GM19455 (cell line): ENCODE measurements around the gene PRR12.

ENCODE experiments used
- ATAC-seq: cut with Tn5 transposase; IDR thresholded peaks from one replicate; pipeline ENCODE4 v1.9.1; 2021; ENCODE audit not compliant: unreplicated experiment

Gene PRR12

DNA sequence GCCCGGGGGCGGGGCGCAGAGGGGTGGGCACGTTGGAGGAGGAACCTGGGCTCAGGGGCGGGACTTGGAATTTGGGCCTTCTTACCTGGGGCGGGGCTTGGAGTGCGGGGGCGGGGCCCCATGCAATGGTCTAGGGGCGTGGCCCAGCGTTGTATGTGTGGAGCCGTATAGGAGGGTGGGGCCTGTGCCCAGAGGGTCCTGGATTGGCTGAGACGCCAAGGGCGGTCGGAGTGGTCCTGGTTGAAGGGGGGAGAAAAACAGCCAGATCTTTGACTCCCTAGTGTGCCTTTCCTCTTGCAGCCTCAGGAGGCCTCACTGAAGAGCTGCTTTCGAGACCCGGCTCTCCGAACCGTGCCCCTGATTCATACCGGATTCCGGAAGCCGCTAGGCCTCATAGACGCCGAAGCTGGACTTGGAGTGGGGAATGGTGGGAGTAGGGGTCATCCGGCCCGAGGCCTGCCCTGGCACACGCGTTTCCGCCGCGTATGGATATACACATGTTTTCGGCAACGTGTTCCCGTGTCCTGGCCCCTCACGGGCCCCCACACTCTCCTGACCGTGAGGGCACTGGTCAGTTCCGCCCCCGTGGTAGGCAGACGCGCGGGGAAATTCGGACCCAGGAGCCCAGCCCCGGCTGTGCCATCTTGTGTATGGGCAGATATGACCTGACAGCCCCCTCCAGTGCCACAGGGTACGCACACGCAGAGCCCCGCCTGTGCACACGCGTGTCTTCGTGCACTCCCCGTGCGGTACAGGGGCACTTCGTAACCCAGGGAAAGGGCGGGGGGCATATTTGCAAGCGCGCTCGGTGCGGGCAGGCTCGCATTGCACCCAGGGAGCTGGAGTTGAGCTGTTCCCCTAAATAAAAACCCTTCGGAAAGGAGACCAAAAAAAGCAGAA lies 661 bp upstream of the PRR12 start:
- ATAC-seq: peak; percentile 56

DNA sequence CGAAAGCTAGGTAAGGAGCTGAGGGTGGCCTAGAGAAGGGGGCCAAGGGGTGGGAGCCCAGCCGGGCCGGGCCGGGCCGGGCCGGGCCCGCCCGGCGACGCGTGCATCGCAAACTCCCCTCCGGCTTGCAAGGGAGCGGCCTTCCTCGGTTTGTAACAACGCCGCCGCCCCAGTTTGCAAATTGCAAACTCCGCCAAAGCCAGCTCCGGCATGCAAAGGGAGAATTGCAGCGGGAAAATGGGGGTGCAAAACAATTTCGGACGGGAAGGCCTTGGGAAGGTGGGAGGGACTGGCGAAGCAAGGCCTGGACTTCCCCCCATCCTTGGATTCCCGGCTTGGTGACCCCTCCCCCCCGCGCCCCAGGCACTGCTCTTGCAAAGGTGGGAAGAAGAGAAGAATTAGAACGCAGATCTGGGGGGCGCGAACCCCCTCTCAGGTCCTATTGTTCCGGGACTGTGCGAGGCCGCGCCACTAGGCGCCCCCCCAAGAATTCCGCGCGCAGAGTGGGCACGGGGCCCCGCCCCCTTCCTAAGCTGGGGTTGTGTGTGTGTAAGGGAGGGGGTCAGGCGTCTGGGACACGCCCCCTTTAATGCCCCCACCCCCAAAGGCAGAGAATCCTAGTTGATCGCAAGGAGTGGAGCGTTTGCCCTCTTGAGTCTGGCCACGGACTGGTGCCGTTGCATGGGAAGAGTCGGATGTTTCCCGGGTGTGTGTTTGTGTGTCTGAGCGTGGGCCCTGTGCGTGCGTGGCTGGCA lies 926 bp downstream of the PRR12 start:
- no peak for ATAC-seq

DNA sequence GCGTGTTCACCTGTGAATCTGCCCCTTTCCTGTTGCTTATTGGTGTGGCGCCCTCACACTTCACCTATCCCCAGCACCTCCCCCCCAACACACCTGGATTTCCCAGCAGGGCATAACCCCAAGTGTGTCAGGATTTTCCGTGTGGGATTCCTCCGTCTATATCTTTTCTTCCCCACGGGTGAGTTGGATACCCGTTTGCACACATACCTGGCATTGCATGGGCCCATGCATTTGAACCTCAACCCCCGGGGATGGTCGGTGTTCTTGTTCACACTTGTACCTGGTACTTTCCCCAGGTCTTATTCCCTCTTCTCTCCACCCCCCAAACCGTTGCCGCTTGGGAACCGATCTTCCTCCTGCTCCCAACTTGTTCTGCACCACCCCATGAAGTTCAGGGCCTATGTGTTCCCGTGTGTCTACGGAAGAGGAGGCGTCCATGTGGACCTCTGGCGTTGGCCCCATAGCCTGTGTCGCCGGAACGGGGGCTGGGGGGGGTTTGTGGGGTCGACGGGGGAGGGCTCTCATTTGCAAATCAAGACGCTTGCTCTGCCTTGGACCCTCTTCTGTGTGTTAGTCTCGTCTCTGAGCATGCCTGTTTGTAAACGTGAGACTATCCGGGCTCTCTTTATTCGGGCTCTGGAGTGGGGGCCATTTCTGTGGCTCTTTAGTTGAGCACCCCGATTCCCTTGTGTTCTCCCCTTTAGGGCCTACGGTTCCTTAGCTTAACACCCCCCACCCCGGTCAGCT lies 1.7 kb downstream of the PRR12 start:
- ATAC-seq: no peak

DNA sequence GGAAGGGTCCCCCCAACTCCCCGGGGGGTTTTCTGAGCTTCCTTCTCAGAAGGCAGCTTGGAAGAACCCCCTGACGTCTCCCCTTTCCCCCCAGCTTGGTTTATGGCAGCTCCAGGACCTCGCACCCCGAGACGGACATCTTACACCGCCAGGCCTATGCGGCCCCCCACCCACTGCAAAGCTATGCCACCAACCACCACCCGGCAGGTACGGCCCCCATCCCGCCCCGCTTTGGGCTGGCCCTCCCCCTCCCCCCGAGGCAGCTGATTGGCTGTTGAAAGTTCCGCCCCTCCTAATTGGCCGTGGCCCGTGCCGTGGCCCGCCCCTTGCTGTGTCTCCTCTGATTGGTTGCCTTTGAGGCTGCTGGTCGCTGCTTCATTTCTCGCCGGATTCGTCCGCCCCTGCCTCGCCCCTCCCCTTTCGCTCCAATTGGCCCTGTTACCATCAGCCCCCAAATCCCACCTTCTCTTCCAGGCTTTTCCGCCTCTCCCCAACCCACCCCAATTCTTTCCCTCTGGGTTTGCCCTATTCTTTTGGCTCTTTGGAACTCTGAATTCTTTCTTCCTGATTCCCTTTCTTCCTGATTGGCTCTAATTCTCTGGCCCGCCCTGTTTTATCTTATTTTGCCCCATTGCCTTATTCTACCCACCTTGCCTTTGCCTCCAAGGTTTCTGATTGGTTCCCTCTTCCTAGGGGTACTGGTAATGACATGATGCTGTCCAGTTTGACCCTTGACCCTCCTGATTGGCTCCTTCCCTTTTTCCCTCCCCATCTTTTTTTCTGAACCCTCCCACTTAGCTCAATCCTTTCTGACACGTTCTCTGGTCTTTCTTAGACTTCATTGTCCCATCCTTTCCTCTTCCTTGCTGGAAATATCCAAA lies 2.5 kb downstream of the PRR12 start:
- peak; percentile 45 for ATAC-seq

DNA sequence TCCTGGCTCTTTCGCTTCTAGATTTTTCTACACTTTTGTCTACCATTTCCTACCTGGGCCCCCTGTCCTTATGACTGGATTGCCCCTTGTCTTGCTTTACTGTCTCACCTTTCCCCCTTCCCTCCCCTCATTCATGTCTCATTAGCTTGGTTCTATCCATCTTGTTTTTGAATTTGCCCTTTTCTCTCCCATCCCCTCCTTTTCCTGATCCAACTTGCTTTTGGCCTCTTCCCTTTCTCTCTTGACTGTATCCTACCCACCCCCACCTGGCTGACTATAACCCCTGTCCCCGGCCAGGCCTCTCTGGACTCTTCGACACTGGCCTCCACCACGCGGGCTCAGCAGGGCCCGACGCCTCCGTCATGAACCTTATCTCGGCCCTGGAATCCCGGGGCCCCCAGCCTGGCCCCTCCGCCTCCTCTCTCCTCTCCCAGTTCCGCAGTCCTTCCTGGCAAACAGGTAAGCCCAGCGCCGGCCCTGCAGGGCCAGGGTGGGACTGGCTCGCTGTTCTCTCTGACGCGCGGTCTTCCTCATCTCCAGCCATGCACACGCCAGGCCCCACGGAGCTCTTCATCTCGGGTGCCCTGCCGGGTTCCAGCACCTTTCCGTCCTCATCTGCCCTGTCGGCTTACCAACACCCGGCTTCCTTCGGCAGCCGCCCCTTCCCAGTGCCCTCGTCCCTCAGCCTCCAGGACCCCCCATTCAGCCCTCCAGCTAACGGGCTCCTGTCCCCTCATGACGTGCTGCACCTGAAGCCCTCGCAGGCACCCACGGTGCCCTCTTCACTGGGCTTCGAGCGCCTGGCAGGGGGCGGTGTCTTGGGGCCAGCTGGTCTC lies 3.4 kb downstream of the PRR12 start:
- no peak for ATAC-seq

DNA sequence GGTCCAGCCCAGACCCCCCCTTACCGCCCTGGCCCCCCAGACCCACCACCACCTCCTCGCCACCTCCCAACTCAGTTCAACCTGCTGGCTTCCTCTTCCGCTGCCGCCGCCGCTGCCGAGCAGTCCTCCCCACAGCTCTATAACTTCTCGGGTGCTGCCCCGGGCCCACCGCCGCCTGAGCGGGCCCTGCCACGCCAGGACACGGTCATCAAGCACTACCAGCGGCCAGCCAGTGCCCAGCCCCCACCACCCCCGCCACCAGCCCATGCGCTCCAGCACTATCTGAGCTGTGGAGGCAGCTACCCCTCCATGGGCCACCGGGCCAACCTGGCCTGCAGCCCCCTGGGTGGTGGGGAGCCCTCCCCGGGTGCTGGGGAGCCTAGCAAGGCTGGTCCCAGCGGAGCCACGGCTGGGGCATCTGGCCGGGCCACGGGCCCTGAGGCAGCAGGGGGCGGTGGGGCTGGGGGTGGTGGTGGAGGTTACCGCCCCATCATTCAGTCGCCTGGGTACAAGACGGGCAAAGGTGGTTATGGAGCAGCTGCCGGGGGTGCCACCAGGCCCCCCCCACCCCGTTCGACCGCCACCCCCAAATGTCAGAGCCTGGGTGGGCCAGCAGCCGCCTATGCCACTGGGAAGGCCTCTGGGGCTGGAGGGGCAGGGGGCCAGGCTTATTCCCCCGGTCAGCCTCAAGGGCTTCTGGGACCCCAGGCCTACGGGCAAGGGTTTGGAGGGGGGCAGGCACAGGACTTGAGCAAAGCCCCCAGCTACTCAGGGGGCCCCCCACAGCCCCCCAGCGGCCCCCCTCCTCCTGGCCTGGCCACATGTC lies 4.2 kb downstream of the PRR12 start:
- no peak for ATAC-seq

DNA sequence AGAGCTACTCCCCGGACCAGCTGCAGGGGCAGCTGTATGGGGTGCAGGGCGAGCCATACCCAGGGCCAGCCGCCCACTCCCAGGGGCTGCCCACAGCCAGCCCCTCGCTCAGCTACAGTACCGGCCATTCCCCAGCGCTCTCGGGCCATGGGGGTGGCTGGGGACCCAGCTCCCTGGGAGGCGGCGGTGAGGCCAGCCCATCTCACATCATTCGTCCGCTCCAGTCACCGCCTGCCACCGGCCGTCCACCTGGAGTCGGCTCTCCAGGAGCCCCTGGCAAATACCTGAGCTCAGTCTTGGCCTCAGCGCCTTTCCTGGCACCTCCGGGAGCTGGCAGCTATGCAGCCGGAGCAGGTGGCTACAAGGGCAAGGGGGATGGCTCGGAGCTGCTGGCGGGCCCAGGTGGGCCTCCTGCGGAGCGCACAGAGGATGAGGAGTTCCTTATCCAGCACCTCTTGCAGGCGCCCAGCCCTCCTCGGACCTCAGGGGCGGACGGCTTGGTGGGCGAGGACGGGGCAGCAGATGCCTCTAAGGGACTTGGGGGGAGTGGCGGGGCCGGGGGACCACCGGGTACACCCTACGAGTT lies 4.9 kb downstream of the PRR12 start:
- no peak for ATAC-seq

DNA sequence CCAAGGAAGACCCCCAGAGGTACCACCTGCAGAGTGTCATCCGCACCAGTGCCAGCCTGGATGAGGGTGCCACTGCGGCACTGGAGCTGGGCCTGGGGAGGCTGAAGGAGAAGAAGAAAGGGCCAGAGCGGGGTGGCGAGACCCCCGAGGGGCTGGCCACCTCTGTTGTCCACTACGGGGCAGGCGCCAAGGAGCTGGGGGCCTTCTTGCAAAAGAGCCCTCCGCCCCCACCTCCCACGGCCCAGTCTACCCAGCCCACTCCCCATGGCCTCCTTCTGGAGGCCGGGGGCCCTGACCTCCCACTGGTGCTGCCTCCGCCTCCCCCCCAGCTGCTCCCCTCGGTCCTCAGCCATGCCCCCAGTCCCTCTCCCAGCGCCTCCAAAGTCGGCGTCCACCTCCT lies 5.4 kb downstream of the PRR12 start:
- no peak for ATAC-seq

DNA sequence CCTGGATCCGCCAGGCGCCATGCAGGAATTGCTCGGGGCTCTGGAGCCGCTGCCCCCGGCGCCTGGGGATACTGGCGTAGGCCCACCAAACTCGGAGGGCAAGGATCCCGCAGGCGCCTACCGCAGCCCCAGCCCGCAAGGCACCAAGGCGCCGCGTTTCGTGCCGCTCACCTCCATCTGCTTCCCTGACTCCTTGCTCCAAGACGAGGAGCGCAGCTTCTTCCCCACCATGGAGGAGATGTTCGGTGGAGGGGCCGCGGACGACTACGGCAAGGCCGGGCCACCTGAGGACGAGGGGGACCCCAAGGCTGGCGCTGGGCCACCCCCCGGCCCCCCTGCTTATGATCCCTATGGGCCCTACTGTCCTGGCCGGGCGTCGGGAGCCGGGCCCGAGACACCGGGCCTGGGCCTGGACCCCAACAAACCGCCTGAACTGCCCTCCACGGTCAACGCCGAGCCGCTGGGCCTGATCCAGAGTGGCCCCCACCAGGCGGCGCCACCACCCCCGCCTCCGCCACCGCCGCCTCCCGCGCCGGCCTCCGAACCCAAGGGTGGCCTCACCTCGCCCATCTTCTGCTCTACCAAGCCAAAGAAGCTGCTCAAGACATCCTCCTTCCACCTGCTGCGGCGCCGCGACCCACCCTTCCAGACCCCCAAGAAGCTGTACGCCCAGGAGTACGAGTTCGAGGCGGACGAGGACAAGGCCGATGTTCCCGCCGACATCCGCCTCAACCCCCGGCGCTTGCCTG lies 6.1 kb downstream of the PRR12 start:
- no peak for ATAC-seq

DNA sequence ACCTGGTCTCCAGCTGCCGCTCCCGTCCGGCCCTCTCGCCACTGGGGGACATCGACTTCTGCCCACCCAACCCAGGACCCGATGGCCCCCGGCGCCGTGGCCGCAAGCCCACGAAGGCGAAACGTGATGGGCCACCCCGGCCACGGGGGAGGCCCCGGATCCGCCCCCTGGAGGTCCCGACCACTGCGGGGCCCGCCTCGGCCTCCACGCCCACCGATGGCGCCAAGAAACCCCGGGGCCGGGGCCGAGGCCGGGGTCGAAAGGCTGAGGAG lies 6.7 kb downstream of the PRR12 start:
- no peak for ATAC-seq

DNA sequence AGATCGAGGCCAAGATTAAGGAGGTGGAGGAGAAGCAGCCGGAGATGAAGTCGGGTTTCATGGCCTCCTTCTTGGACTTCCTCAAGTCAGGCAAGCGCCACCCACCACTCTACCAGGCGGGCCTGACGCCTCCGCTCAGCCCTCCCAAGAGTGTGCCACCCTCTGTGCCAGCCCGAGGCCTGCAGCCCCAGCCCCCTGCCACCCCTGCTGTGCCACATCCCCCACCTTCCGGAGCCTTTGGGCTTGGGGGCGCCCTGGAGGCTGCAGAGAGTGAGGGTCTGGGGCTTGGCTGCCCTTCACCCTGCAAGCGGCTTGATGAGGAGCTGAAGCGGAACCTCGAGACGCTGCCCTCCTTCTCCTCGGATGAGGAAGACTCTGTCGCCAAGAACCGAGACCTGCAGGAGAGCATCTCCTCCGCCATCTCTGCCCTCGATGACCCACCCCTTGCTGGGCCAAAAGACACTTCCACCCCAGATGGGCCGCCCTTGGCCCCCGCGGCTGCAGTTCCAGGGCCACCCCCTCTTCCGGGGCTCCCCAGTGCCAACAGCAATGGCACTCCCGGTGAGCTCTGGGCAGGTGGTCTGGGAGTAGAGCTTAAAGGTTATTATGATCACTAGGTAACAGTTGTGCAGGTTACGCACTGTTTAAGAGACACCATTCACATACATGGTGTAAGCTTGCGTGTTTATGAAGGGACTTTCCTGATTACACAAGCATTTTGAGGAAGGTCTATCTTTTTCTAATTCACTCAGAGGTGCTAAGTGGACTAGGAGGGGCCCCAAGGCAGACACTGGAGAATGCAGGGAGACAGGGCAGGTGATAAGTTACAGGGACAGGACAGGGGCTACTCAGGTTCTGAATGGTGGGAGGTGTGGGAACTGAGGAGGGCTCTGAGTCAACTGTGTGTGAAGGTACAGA lies 8.7 kb downstream of the PRR12 start:
- ATAC-seq: no peak

DNA sequence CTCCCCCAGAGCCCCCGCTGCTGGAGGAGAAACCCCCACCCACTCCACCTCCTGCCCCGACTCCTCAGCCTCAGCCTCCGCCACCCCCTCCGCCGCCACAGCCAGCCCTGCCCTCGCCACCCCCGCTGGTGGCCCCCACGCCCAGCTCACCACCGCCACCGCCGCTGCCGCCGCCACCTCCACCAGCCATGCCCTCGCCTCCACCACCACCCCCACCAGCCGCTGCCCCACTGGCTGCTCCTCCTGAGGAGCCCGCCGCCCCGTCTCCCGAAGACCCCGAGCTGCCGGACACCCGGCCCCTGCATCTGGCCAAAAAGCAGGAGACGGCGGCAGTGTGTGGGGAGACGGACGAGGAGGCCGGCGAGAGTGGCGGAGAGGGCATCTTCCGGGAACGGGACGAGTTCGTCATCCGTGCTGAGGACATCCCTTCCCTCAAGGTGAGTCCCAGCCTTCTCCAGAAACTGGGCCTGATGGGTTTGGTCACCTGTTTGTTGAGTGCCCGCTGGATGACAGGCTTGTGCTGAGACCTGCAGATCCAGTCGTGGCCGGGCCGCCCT lies 10.6 kb downstream of the PRR12 start:
- no peak for ATAC-seq

DNA sequence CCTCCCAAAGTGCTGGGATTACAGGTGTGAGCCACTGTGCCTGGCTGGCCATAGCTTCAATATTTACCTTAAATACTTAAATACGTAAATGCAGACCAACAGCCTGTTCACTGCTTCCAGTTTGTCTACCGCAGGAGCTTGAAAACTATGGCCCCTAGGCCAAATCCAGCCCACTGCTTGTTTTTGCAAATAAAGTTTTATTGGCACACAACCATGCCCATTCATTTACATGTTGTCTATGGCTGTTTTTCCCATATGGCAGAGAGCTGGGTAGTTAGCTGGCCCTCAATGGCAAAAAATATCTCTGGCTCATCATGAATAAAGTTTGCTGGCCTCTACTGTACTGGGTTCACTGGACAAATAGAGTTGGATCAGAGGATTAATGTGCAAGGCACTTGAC lies 11.8 kb downstream of the PRR12 start:
- ATAC-seq: no peak

DNA sequence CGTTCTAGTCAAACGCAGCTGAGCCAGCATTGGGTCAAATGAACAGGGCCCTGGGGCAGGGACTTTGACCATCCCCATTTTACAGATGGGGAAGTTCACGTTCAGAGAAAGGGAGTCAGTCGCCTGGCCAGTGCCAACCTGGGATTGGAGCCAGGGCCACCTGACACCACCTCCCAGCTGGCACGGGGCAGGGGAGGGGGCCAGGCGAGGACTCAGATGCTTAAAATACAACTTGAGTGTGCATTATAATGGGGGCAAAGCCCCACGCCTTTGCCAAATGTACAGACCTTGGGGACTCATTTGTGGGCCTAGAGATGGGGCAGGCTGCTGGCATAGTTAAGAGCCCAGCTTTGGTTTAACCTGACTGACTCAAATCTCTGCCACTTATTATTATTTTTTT lies 14.6 kb downstream of the PRR12 start:
- ATAC-seq: no peak

DNA sequence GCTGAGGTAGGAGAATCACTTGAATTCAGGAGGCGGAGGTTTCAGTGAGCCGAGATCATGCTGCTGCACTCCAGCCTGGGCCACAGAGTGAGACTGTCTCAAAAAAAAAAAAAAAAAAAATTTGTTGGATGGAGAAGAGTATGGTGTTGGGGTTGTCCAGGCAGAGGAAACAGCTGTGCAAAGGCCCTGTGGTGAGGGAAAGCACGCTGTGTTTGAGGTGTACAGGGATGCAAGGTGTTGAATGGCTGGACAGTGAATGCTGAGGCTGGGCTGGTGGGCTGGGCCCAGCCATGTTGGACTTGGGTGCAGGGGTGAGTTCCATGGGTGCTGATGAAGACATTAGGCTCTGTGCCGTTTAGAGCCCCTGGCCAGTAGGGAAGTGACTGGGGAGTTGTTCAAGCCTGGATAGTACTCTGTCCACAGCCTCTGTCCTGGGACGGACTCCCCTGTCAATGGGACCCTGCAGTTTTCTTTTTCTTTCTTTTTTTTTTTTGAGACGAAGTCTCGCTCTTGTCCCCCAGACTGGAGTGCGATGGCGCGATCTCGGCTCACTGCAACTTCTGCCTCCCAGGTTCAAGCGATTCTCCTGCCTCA lies 18.6 kb downstream of the PRR12 start:
- no peak for ATAC-seq

DNA sequence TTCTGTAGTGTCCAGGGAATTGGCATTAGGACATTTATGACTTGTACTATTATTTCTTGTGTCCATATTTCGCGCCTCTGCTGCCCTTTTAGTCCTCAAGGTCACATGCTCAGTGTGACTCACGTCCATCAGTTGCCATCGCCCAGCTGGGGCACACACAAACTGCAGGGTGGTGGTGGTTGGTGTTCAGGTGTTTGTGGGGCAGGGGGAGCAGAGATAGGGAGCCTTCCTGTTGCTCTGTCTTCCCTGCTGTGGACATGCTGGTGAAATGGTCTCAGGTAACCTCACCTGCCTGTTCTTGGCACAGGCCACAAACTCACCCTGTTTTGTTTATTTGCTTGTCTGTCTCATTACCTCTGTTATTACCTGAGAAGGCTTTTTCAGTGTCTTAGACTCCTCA lies 22.4 kb downstream of the PRR12 start:
- no peak for ATAC-seq
